Measurements from ENCODE around the gene PPP2R5E. TPM values are rescaled to one million over a fixed set of nuclear protein-coding genes. Genes with fewer than 3 reads are reported as not detected.

The PPP2R5E gene
- total and polyA plus RNA-seq, 2 donors (not counting 3 experiments of a cell fraction or from before 2014, with no cell fraction given) = 4.9 to 52.5 TPM

- H3K9ac ChIP-seq (replicated peaks; ENCODE audit: extremely low read depth, insufficient read depth, low read length) = no peak overlapping the region
- H3K27me3 ChIP-seq (ENCODE audit: control insufficient read depth in 2 of 2, insufficient read depth in 2 of 2, low read length in 2 of 2) = peaks cover 12 to 15% of the 10 kb centered on the region in 2 experiments
- no peaks in the 10 kb centered on the region for H4K20me1 ChIP-seq (replicated peaks; ENCODE audit: control insufficient read depth, extremely low read depth, insufficient read depth, low read length)
- POLR2A ChIA-PET = no interaction called here
- H2AFZ ChIP-seq (ENCODE audit: low read depth, low read length) = no peak overlapping the region
- H3K9me1 ChIP-seq (replicated peaks; ENCODE audit: control insufficient read depth, extremely low read depth, insufficient read depth, low read length) = no peaks in the 10 kb centered on the region
- no peaks in the 10 kb centered on the region for H3K9me3 ChIP-seq (replicated peaks; ENCODE audit: control insufficient read depth, insufficient read depth, low read length)
- dilution Hi-C loops (cut with MboI; ENCODE audit: extremely low pct_ligation_motif_present, low sequenced_read_pairs) = no loop called here
- H3K4me1 ChIP-seq (ENCODE audit: control insufficient read depth, extremely low read depth, insufficient read depth, low read length) = no peaks in the 10 kb centered on the region
- BruUV-seq (replicated peaks) = no TSS peak
- intact Hi-C loops (cut with micrococcal nuclease) = no loop called here
- TF ChIP-seq POLR2A (IDR thresholded peaks at IDR 0.05; ENCODE audit: low read depth, low read length) (no peak), MYC (IDR thresholded peaks at IDR 0.05; ENCODE audit: low read depth, low read length) (no peak), MAX (IDR thresholded peaks at IDR 0.05; ENCODE audit: insufficient read depth, insufficient read length) (no peak), CTCF (IDR thresholded peaks at IDR 0.05; ENCODE audit: extremely low read depth in 1 of 2, insufficient read depth in 1 of 2, low read depth in 1 of 2, low read length in 2 of 2) (no peak), JUN (IDR thresholded peaks at IDR 0.05; ENCODE audit: borderline replicate concordance, insufficient read depth, insufficient read length, low read depth) (no peak), EZH2 (IDR thresholded peaks at IDR 0.05; ENCODE audit: borderline replicate concordance, low read depth, low read length, severe bottlenecking) (no peak), POLR2AphosphoS5 (IDR thresholded peaks at IDR 0.05; ENCODE audit: insufficient read depth, low read depth, low read length) (no peak), GATA2 (IDR thresholded peaks at IDR 0.05; ENCODE audit: insufficient read depth, insufficient read length, low read depth, low read length) (no peak), FOS (IDR thresholded peaks at IDR 0.05; ENCODE audit: borderline replicate concordance, insufficient read depth, low read length) (no peak)
- CTCF ChIA-PET = interaction anchor here (0.9 kb wide), 1 partner anchor 27 kb away, joined by 3 read pairs; no protein-coding TSS in a partner anchor
- DNase-seq (ENCODE audit: low read depth, low spot score) (no peak), FAIRE-seq (no peak)
- H3K36me3 ChIP-seq (ENCODE audit: control insufficient read depth in 2 of 2, extremely low read depth in 1 of 2, insufficient read depth in 2 of 2, low read length in 2 of 2) = no peaks in the 10 kb centered on the region
- H3K79me2 ChIP-seq (ENCODE audit: control insufficient read depth, insufficient read depth, low read length) = no peaks in the 10 kb centered on the region
- H3K4me2 ChIP-seq (ENCODE audit: insufficient read depth, low read length) = no peak overlapping the region
- H3K27ac ChIP-seq (ENCODE audit: insufficient read depth, low read depth, low read length) = no peak overlapping the region
- H3K4me3 ChIP-seq (replicated peaks in 1 of 3; ENCODE audit: insufficient read depth in 1 of 3, low read depth in 1 of 3, low read length in 3 of 3) = no peak overlapping the region
Measured at GRCh38 chr14:63326840-63327239, 216.3 kb downstream of the PPP2R5E start.

Data from endothelial cell of umbilical vein (primary cell).